ENCODE results near the gene MTHFD1.
"Not testable (repeated sequence)": the region's sequence is repeated elsewhere in the genome, so short reads cannot be mapped to it uniquely, and the experiment has no call there.

MTHFD1 gene

GRCh38 chr14:64387782-64388532 lies at the start of gene MTHFD1:
Gene MTHFD1, plus strand, starts transcription at chr14:64388353. Its CDS starts 75 bp downstream, at chr14:64388428.
- Mint-ChIP-seq H3K27me3 (ENCODE audit: low read depth) (peaks cover 3% of the 10 kb centered on the region), H3K36me3 (ENCODE audit: low read depth) (peaks cover 36% of the 10 kb centered on the region), H3K4me3 (peak within 1 kb of the TSS; percentile 91), H3K27ac (peak within 1 kb of the TSS; percentile 99), H3K9me3 (no peaks in the 10 kb centered on the region), H3K4me1 (ENCODE audit: low read depth) (peaks cover 46% of the 10 kb centered on the region)
- DNase-seq (ENCODE audit: low spot score) = peak; percentile 98

- DNase-seq (ENCODE audit: low spot score) = peak; percentile 90
- Mint-ChIP-seq H3K36me3 (ENCODE audit: low read depth) (peaks cover 7% of the 10 kb centered on the region), H3K9me3 (peaks cover 9% of the 10 kb centered on the region), H3K4me1 (ENCODE audit: low read depth) (peaks cover 30% of the 10 kb centered on the region), H3K4me3 (peak overlapping the region; percentile 84), H3K27ac (peak overlapping the region; percentile 93), H3K27me3 (ENCODE audit: low read depth) (no peaks in the 10 kb centered on the region)
These were observed 49.4 kb upstream of the MTHFD1 start for GRCh38 chr14:64338616-64339316.

- Mint-ChIP-seq H3K4me3 (peak overlapping the region; percentile 21), H3K27ac (no peak overlapping the region), H3K4me1 (ENCODE audit: low read depth) (peaks cover 29% of the 10 kb centered on the region), H3K27me3 (ENCODE audit: low read depth) (no peaks in the 10 kb centered on the region), H3K36me3 (ENCODE audit: low read depth) (peaks cover 5% of the 10 kb centered on the region), H3K9me3 (peaks cover 9% of the 10 kb centered on the region)
- no peak for DNase-seq (ENCODE audit: low spot score)
These were observed 47.5 kb upstream of the MTHFD1 start for GRCh38 chr14:64340560-64341196.

- H3K4me1 Mint-ChIP-seq (ENCODE audit: low read depth) = peaks cover 3% of the 10 kb centered on the region
- no peak overlapping the region for H3K27ac Mint-ChIP-seq
- no peaks in the 10 kb centered on the region for H3K9me3 Mint-ChIP-seq
- no peaks in the 10 kb centered on the region for H3K36me3 Mint-ChIP-seq (ENCODE audit: low read depth)
- H3K4me3 Mint-ChIP-seq = no peak overlapping the region
- no peaks in the 10 kb centered on the region for H3K27me3 Mint-ChIP-seq (ENCODE audit: low read depth)
- no peak for DNase-seq (ENCODE audit: low spot score)
These were observed 40.4 kb upstream of the MTHFD1 start for GRCh38 chr14:64347748-64348147.

- no peaks in the 10 kb centered on the region for H3K27me3 Mint-ChIP-seq (ENCODE audit: low read depth)
- H3K4me1 Mint-ChIP-seq (ENCODE audit: low read depth) = no peaks in the 10 kb centered on the region
- H3K9me3 Mint-ChIP-seq = no peaks in the 10 kb centered on the region
- no peaks in the 10 kb centered on the region for H3K36me3 Mint-ChIP-seq (ENCODE audit: low read depth)
- no peak for DNase-seq (ENCODE audit: low spot score)
- no peak overlapping the region for H3K4me3 Mint-ChIP-seq
- no peak overlapping the region for H3K27ac Mint-ChIP-seq
These were observed 38.2 kb upstream of the MTHFD1 start for GRCh38 chr14:64349741-64350490.

- Mint-ChIP-seq H3K9me3 (no peaks in the 10 kb centered on the region), H3K27me3 (ENCODE audit: low read depth) (no peaks in the 10 kb centered on the region), H3K27ac (no peak overlapping the region), H3K36me3 (ENCODE audit: low read depth) (no peaks in the 10 kb centered on the region), H3K4me3 (no peak overlapping the region), H3K4me1 (ENCODE audit: low read depth) (peaks cover 5% of the 10 kb centered on the region)
- no peak for DNase-seq (ENCODE audit: low spot score)
These were observed 24.8 kb upstream of the MTHFD1 start for GRCh38 chr14:64363265-64363846.

GRCh38 chr14:64364907-64365306 lies 23.2 kb upstream of the MTHFD1 start:
- H3K27ac Mint-ChIP-seq = no peak overlapping the region
- H3K4me3 Mint-ChIP-seq = no peak overlapping the region
- no peaks in the 10 kb centered on the region for H3K36me3 Mint-ChIP-seq (ENCODE audit: low read depth)
- H3K9me3 Mint-ChIP-seq = no peaks in the 10 kb centered on the region
- peaks cover 5% of the 10 kb centered on the region for H3K4me1 Mint-ChIP-seq (ENCODE audit: low read depth)
- H3K27me3 Mint-ChIP-seq (ENCODE audit: low read depth) = no peaks in the 10 kb centered on the region
- DNase-seq (ENCODE audit: low spot score) = no peak

- DNase-seq (ENCODE audit: low spot score); H3K4me1 Mint-ChIP-seq (ENCODE audit: low read depth); H3K27ac Mint-ChIP-seq; H3K9me3 Mint-ChIP-seq; H3K4me3 Mint-ChIP-seq; H3K36me3 Mint-ChIP-seq (ENCODE audit: low read depth); H3K27me3 Mint-ChIP-seq (ENCODE audit: low read depth): not testable (repeated sequence)
These were observed 22.7 kb upstream of the MTHFD1 start for GRCh38 chr14:64365358-64365889.

- no peak for DNase-seq (ENCODE audit: low spot score)
- Mint-ChIP-seq H3K4me3 (no peak overlapping the region), H3K27me3 (ENCODE audit: low read depth) (no peaks in the 10 kb centered on the region), H3K4me1 (ENCODE audit: low read depth) (peaks cover 5% of the 10 kb centered on the region), H3K27ac (no peak overlapping the region), H3K36me3 (ENCODE audit: low read depth) (no peaks in the 10 kb centered on the region), H3K9me3 (no peaks in the 10 kb centered on the region)
These were observed 19.0 kb upstream of the MTHFD1 start for GRCh38 chr14:64369201-64369600.

GRCh38 chr14:64387232-64387781 lies 846 bp upstream of the MTHFD1 start:
- Mint-ChIP-seq H3K9me3 (no peaks in the 10 kb centered on the region), H3K4me3 (peak overlapping the region; percentile 91), H3K4me1 (ENCODE audit: low read depth) (peaks cover 41% of the 10 kb centered on the region), H3K36me3 (ENCODE audit: low read depth) (peaks cover 30% of the 10 kb centered on the region), H3K27ac (peak overlapping the region; percentile 99), H3K27me3 (ENCODE audit: low read depth) (peaks cover 3% of the 10 kb centered on the region)
- no peak for DNase-seq (ENCODE audit: low spot score)

GRCh38 chr14:64388533-64389285 lies 556 bp downstream of the MTHFD1 start:
- DNase-seq (ENCODE audit: low spot score) = no peak
- Mint-ChIP-seq H3K27ac (peak overlapping the region; percentile 99), H3K36me3 (ENCODE audit: low read depth) (peaks cover 43% of the 10 kb centered on the region), H3K4me3 (peak overlapping the region; percentile 91), H3K4me1 (ENCODE audit: low read depth) (peaks cover 51% of the 10 kb centered on the region), H3K9me3 (no peaks in the 10 kb centered on the region), H3K27me3 (ENCODE audit: low read depth) (peaks cover 3% of the 10 kb centered on the region)

- peaks cover 51% of the 10 kb centered on the region for H3K36me3 Mint-ChIP-seq (ENCODE audit: low read depth)
- H3K9me3 Mint-ChIP-seq = no peaks in the 10 kb centered on the region
- H3K27ac Mint-ChIP-seq = peak overlapping the region; percentile 28
- H3K27me3 Mint-ChIP-seq (ENCODE audit: low read depth) = peaks cover 3% of the 10 kb centered on the region
- H3K4me1 Mint-ChIP-seq (ENCODE audit: low read depth) = peaks cover 62% of the 10 kb centered on the region
- no peak for DNase-seq (ENCODE audit: low spot score)
- H3K4me3 Mint-ChIP-seq = peak overlapping the region; percentile 50
These were observed 3.1 kb downstream of the MTHFD1 start for GRCh38 chr14:64391113-64391725.

Measured in T-helper 2 cell treated with Interferon-gamma antibody and Interleukin-4, amounts not matched to agents 5 μg/mL and 100 μg/mL, for 36 hours (primary cell).